Measurements from ENCODE around the gene FAM171A2.
"Not testable (repeated sequence)": the region's sequence is repeated elsewhere in the genome, so short reads cannot be mapped to it uniquely, and the experiment has no call there.

FAM171A2 gene

GRCh38 chr17:44383363-44383762 lies 19.7 kb upstream of the FAM171A2 start:
- FAIRE-seq, result no peak

- no peak for FAIRE-seq
Observed at GRCh38 chr17:44382917-44383316, 19.3 kb upstream of the FAM171A2 start.

- FAIRE-seq, result no peak
Observed at GRCh38 chr17:44381810-44382305, 18.2 kb upstream of the FAM171A2 start.

- FAIRE-seq, result no peak
Observed at GRCh38 chr17:44380767-44381166, 17.1 kb upstream of the FAM171A2 start.

GRCh38 chr17:44379887-44380286 lies 16.2 kb upstream of the FAM171A2 start:
- no peak for FAIRE-seq

GRCh38 chr17:44378171-44378705 lies 14.6 kb upstream of the FAM171A2 start:
- no peak for FAIRE-seq

- FAIRE-seq, result no peak
Observed at GRCh38 chr17:44376779-44377178, 13.1 kb upstream of the FAM171A2 start.

- no peak for FAIRE-seq
Observed at GRCh38 chr17:44376124-44376523, 12.5 kb upstream of the FAM171A2 start.

- FAIRE-seq, result no peak
Observed at GRCh38 chr17:44375196-44376017, 11.8 kb upstream of the FAM171A2 start.

GRCh38 chr17:44374306-44375195 lies 10.9 kb upstream of the FAM171A2 start:
- no peak for FAIRE-seq

- FAIRE-seq, result no peak
Observed at GRCh38 chr17:44372036-44372435, 8.4 kb upstream of the FAM171A2 start.

- FAIRE-seq, result not testable (repeated sequence)
Observed at GRCh38 chr17:44369414-44370023, 5.9 kb upstream of the FAM171A2 start.

- FAIRE-seq, result not testable (repeated sequence)
Observed at GRCh38 chr17:44368391-44369243, 5.0 kb upstream of the FAM171A2 start.

GRCh38 chr17:44367231-44367979 lies 3.8 kb upstream of the FAM171A2 start:
- no peak for FAIRE-seq

GRCh38 chr17:44365051-44365450 lies 1.4 kb upstream of the FAM171A2 start:
- FAIRE-seq, result not testable (repeated sequence)

- FAIRE-seq, result no peak
Observed at GRCh38 chr17:44362949-44363612, 572 bp downstream of the FAM171A2 start.

- no peak for FAIRE-seq
Observed at GRCh38 chr17:44362459-44362948, 1.1 kb downstream of the FAM171A2 start.

GRCh38 chr17:44361292-44362260 lies 2.1 kb downstream of the FAM171A2 start:
- FAIRE-seq, result no peak

GRCh38 chr17:44360826-44361225 lies 2.8 kb downstream of the FAM171A2 start:
- no peak for FAIRE-seq

Data from islet of Langerhans (tissue), 1 donor.